H1 (cell line): ENCODE results near the gene GRID1. TPM values are rescaled to one million over a fixed set of nuclear protein-coding genes. Genes with fewer than 3 reads are reported as not detected.

ENCODE experiments used
- CTCF ChIA-PET: fragments of 300-600 bp; sonication (Branson Sonifier 250); formaldehyde crosslinking; loops from one replicate; lab custom pipeline; 2021; ENCODE audit not compliant: partially characterized antibody; lab: Charles Lee
- POLR2A ChIA-PET: fragments of 300-600 bp; sonication (Branson Sonifier 250); formaldehyde crosslinking; loops from one replicate; lab custom pipeline; 2021; ENCODE audit warnings: inconsistent platforms; ENCODE audit not compliant: partially characterized antibody; lab: Charles Lee
- DNase-seq, 2 experiments: peaks; one replicate each; pipeline versions ENCODE4 v3.0.0 to v3.0.0-alpha.2; 2010 to 2022; ENCODE audit warnings: low spot score in 2 of 2, low read depth in 1 of 2, mixed read lengths in 1 of 2
- FAIRE-seq: peaks from 2 replicates; lab custom pipeline; 2011; peaks lifted over from hg19 to GRCh38; lab: Jason Lieb, UNC
- H2AFZ ChIP-seq: 2 replicates; pipeline ENCODE4 v1.8.1; 2012; ENCODE audit warnings: low read length, inconsistent platforms
- H2AK5ac ChIP-seq: 2 replicates; pipeline ENCODE4 v1.6.1; 2013; ENCODE audit warnings: low read depth, low read length
- H2BK120ac ChIP-seq: replicated peaks from 2 replicates; pipeline ENCODE3; 2013; ENCODE audit warnings: low read depth, low read length, inconsistent platforms
- H2BK12ac ChIP-seq: 2 replicates; pipeline ENCODE4 v1.6.1; 2013; ENCODE audit warnings: low read depth, low read length
- H2BK15ac ChIP-seq: 2 replicates; pipeline ENCODE4 v1.6.1; 2013; ENCODE audit warnings: low read length
- H2BK20ac ChIP-seq: 2 replicates; pipeline ENCODE4 v1.6.1; 2013; ENCODE audit warnings: low read length
- H2BK5ac ChIP-seq: 2 replicates; pipeline ENCODE4 v1.6.1; 2013; ENCODE audit warnings: low read depth, low read length
- H3K14ac ChIP-seq: 2 replicates; pipeline ENCODE4 v1.6.1; 2013; ENCODE audit warnings: inconsistent platforms; ENCODE audit not compliant: insufficient read length
- H3K18ac ChIP-seq: 2 replicates; pipeline ENCODE4 v1.6.1; 2013; ENCODE audit warnings: low read length; ENCODE audit errors: extremely low read depth
- H3K23ac ChIP-seq: 2 replicates; pipeline ENCODE4 v1.6.1; 2013; ENCODE audit warnings: inconsistent platforms; ENCODE audit not compliant: insufficient read length
- H3K23me2 ChIP-seq: 2 replicates; pipeline ENCODE4 v1.6.1; 2013; ENCODE audit warnings: low read depth, low read length
- H3K27ac ChIP-seq: 2 replicates; pipeline ENCODE4 v1.6.1; 2011; ENCODE audit warnings: low read depth, low read length, inconsistent platforms
- H3K27me3 ChIP-seq, 4 experiments: replicated peaks in 1 of 4; 1 replicate in 1 of 4; 2 replicates in 3 of 4; pipeline versions ENCODE4 v1.6.1 to v1.8.1; 2011 to 2013; ENCODE audit warnings: low read length in 3 of 4, mild to moderate bottlenecking in 3 of 4, inconsistent platforms in 2 of 4, mixed read lengths in 2 of 4, moderate library complexity in 1 of 4; ENCODE audit not compliant: control insufficient read depth in 3 of 4, insufficient read depth in 3 of 4; ENCODE audit errors: extremely low read depth in 1 of 4
- H3K36me3 ChIP-seq, 4 experiments: 2 replicates each; pipeline versions ENCODE4 v1.6.1 to v1.8.1; 2011 to 2013; ENCODE audit warnings: mild to moderate bottlenecking in 4 of 4, low read length in 3 of 4, moderate library complexity in 2 of 4, control low read depth in 1 of 4, inconsistent platforms in 1 of 4; ENCODE audit not compliant: insufficient read depth in 4 of 4, control insufficient read depth in 2 of 4
- H3K4ac ChIP-seq: replicated peaks from 2 replicates; pipeline ENCODE3; 2013; ENCODE audit warnings: low read length, low read depth, mixed read lengths, inconsistent platforms; ENCODE audit not compliant: insufficient read length
- H3K4me1 ChIP-seq, 4 experiments: replicated peaks in 1 of 4; 1 replicate in 1 of 4; 2 replicates in 3 of 4; pipeline versions ENCODE4 v1.6.1 to v1.8.1; 2011 to 2013; ENCODE audit warnings: low read length in 3 of 4, inconsistent platforms in 2 of 4, mixed read lengths in 1 of 4; ENCODE audit not compliant: insufficient read depth in 4 of 4, control insufficient read depth in 3 of 4
- H3K4me2 ChIP-seq, 2 experiments: 2 replicates each; pipeline versions ENCODE4 v1.6.1 to v1.8.1; 2011 to 2013; ENCODE audit warnings: low read depth in 2 of 2, low read length in 2 of 2, control low read depth in 1 of 2, inconsistent platforms in 1 of 2, mild to moderate bottlenecking in 1 of 2; ENCODE audit not compliant: insufficient read depth in 1 of 2
- H3K4me3 ChIP-seq, 4 experiments: fragments of 200-600, 300-600 bp in 1 of 4; sonication (generic), shearing (Covaris generic), sonication (Bioruptor Twin) in 1 of 4; 2 replicates each; pipeline versions ENCODE4 v1.5.1 to v1.8.1; 2011 to 2016; ENCODE audit warnings: low read length in 4 of 4, low read depth in 3 of 4, control low read depth in 2 of 4, inconsistent platforms in 2 of 4, mild to moderate bottlenecking in 2 of 4, mixed read lengths in 1 of 4, moderate library complexity in 1 of 4; ENCODE audit not compliant: insufficient read depth in 2 of 4; ENCODE audit errors: extremely low read depth in 1 of 4
- H3K56ac ChIP-seq: replicated peaks from 2 replicates; pipeline ENCODE3; 2013; ENCODE audit warnings: low read depth, mild to moderate bottlenecking, mixed read lengths, low read length, inconsistent platforms; ENCODE audit not compliant: insufficient read length
- H3K79me1 ChIP-seq: 2 replicates; pipeline ENCODE4 v1.6.1; 2013; ENCODE audit warnings: low read depth, low read length, control low read depth
- H3K79me2 ChIP-seq, 2 experiments: 2 replicates each; pipeline versions ENCODE4 v1.6.1 to v1.8.1; 2012 to 2013; ENCODE audit warnings: low read length in 2 of 2, mild to moderate bottlenecking in 2 of 2, inconsistent platforms in 1 of 2; ENCODE audit not compliant: insufficient read depth in 2 of 2, control insufficient read depth in 1 of 2
- H3K9ac ChIP-seq, 4 experiments: replicated peaks in 1 of 4; 1 replicate in 1 of 4; 2 replicates in 3 of 4; pipeline versions ENCODE4 v1.6.1 to v1.8.1; 2011 to 2013; ENCODE audit warnings: low read depth in 3 of 4, low read length in 3 of 4, control low read depth in 2 of 4, mild to moderate bottlenecking in 2 of 4, moderate library complexity in 2 of 4, inconsistent platforms in 1 of 4; ENCODE audit errors: extremely low read depth in 1 of 4
- H3K9me3 ChIP-seq, 2 experiments: 2 replicates each; pipeline versions ENCODE4 v1.6.1 to v1.8.1; 2012 to 2013; ENCODE audit warnings: mild to moderate bottlenecking in 2 of 2, moderate library complexity in 2 of 2, control low read depth in 1 of 2, inconsistent platforms in 1 of 2, low read depth in 1 of 2, low read length in 1 of 2, mixed read lengths in 1 of 2; ENCODE audit not compliant: insufficient read depth in 2 of 2
- H4K20me1 ChIP-seq, 2 experiments: replicated peaks in 1 of 2; 2 replicates each; pipeline versions ENCODE3 to v1.8.1; 2011 to 2013; ENCODE audit warnings: inconsistent platforms in 2 of 2, low read length in 2 of 2, mild to moderate bottlenecking in 1 of 2; ENCODE audit not compliant: insufficient read depth in 2 of 2, control insufficient read depth in 1 of 2
- H4K5ac ChIP-seq: 2 replicates; pipeline ENCODE4 v1.6.1; 2013; ENCODE audit warnings: low read length, low read depth, mixed read lengths, inconsistent platforms; ENCODE audit not compliant: insufficient read length
- H4K8ac ChIP-seq: 2 replicates; pipeline ENCODE4 v1.8.0; 2013; ENCODE audit warnings: mild to moderate bottlenecking, moderate library complexity, low read length, inconsistent platforms; ENCODE audit not compliant: insufficient read depth; ENCODE audit errors: extremely low read depth
- H4K91ac ChIP-seq: replicated peaks from 2 replicates; pipeline ENCODE3; 2013; ENCODE audit warnings: low read length, mixed read lengths, inconsistent platforms; ENCODE audit not compliant: insufficient read length
- ATF3 ChIP-seq: IDR thresholded peaks from 2 replicates; pipeline ENCODE4 v1.6.1; 2011; ENCODE audit warnings: low read depth, mild to moderate bottlenecking, low read length; ENCODE audit not compliant: insufficient read depth
- CBX5 ChIP-seq: fragments of 300-800, 300-1000 bp; sonication (generic); IDR thresholded peaks from 2 replicates; pipeline ENCODE4 v1.7.1; 2016; ENCODE audit warnings: antibody characterized with exemption, low read length, low read depth
- E2F6 ChIP-seq: IDR thresholded peaks from 2 replicates; pipeline ENCODE4 v1.6.1; 2012; ENCODE audit warnings: inconsistent platforms
- GABPA ChIP-seq: IDR thresholded peaks from 2 replicates; pipeline ENCODE4 v1.6.1; 2011; ENCODE audit warnings: mild to moderate bottlenecking, low read length, moderate library complexity, borderline replicate concordance; ENCODE audit not compliant: insufficient read depth
- MAFK ChIP-seq: IDR thresholded peaks from 2 replicates; pipeline ENCODE4 v1.6.1; 2012; ENCODE audit warnings: low read depth, mild to moderate bottlenecking, improper control_type of control experiment, low read length
- NRF1 ChIP-seq: IDR thresholded peaks from 2 replicates; pipeline ENCODE4 v1.6.1; 2011; ENCODE audit warnings: mild to moderate bottlenecking, low read depth, low read length, improper control_type of control experiment
- POLR2A ChIP-seq, 2 experiments: IDR thresholded peaks; 1 replicate in 1 of 2; 2 replicates in 1 of 2; pipeline ENCODE4 v1.6.1; 2011; ENCODE audit warnings: low read depth in 2 of 2, low read length in 2 of 2, mild to moderate bottlenecking in 2 of 2; ENCODE audit errors: control extremely low read depth in 1 of 2
- RNF2 ChIP-seq: fragments of 200-900, 300-1000 bp; sonication (generic); IDR thresholded peaks from 2 replicates; pipeline ENCODE4 v1.7.1; 2016; ENCODE audit warnings: borderline replicate concordance, low read depth, mild to moderate bottlenecking, antibody characterized with exemption, low read length; ENCODE audit not compliant: poor library complexity, severe bottlenecking; ENCODE audit errors: missing control alignments
- SP2 ChIP-seq: IDR thresholded peaks from 2 replicates; pipeline ENCODE4 v1.6.1; 2012; ENCODE audit warnings: mild to moderate bottlenecking, low read length, inconsistent platforms
- USF2 ChIP-seq: IDR thresholded peaks from 2 replicates; pipeline ENCODE4 v1.6.1; 2011; ENCODE audit warnings: low read length, improper control_type of control experiment
- WGBS, 2 experiments: shearing (Covaris generic) in 1 of 2; methylation state at CpG; one replicate each; pipeline versions ENCODE4 v1.1.6 to v1.1.7; 2013 to 2015; ENCODE audit warnings: low lambda C conversion rate in 2 of 2, mixed read lengths in 2 of 2, inconsistent platforms in 1 of 2, low coverage in 1 of 2, missing lambda C conversion rate in 1 of 2; ENCODE audit not compliant: insufficient replicate concordance in 2 of 2, insufficient coverage in 1 of 2, insufficient read length in 1 of 2; ENCODE audit errors: extremely low coverage in 1 of 2, missing lambda C conversion rate in 1 of 2; 5-methylcytosine and 5-hydroxymethylcytosine counted together
- polyA plus RNA-seq, 7 experiments: library from polyadenylated mRNA; depleted of rRNA in 3 of 7; stranded (reverse) in 5 of 7; unstranded in 2 of 7; fragments of >200 nt in 5 of 7; fragments of 200-250 nt in 2 of 7; gene quantifications; 1 replicate in 5 of 7; 2 replicates in 1 of 7; 4 replicates in 1 of 7; pipeline versions ENCODE4 v1.2.1 to v1.2.3, GENCODE V29; 2011 to 2013; ENCODE audit warnings: missing spikeins in 2 of 7, mixed read lengths in 2 of 7
- total RNA-seq: library from RNA; stranded (reverse); fragmentation: NEBNext Ultra II Directional; extraction: Animal tissue kit (Norgen Biotek cat#: 25700); gene quantifications from 2 replicates; pipeline ENCODE4 v1.2.1, GENCODE V29; 2021

Gene GRID1
- total and polyA plus RNA-seq, 2 of the 8 experiments (the other 6 are each of a cell fraction or from before 2014, with no cell fraction given): 0.22 to 0.30 TPM

GRCh38 chr10:86068231-86069054, 298.2 kb downstream of the GRID1 start:
- no peaks in the 10 kb centered on the region for H3K27me3 ChIP-seq
- no peak overlapping the region for H3K14ac ChIP-seq
- no peak overlapping the region for H2BK120ac ChIP-seq
- H3K18ac ChIP-seq: no peak overlapping the region
- H3K36me3 ChIP-seq: no peaks in the 10 kb centered on the region
- H3K9ac ChIP-seq: no peak overlapping the region
- H3K4me2 ChIP-seq: no peak overlapping the region
- ChIA-PET POLR2A (no interaction called here), CTCF (interaction anchor here (0.7 to 2.3 kb wide), 7 partner anchors 11 to 280 kb away, joined by 3 to 6 read pairs (median 5); no protein-coding TSS in a partner anchor)
- H3K79me1 ChIP-seq: no peaks in the 10 kb centered on the region
- 94% methylated on average over 10 of the region's 10 CpGs; no CpG with 5 or more reads in 1 of the 2 experiments for WGBS, 2 experiments
- no peak overlapping the region for H3K56ac ChIP-seq
- H2BK5ac ChIP-seq: no peak overlapping the region
- no peaks in the 10 kb centered on the region for H3K4me1 ChIP-seq
- no peak overlapping the region for H2BK15ac ChIP-seq
- H3K4ac ChIP-seq: no peak overlapping the region
- H3K4me3 ChIP-seq: no peak overlapping the region
- H2BK12ac ChIP-seq: no peak overlapping the region
- no peak overlapping the region for H4K91ac ChIP-seq
- no peak overlapping the region for H4K8ac ChIP-seq
- no peak overlapping the region for H3K23ac ChIP-seq
- H4K5ac ChIP-seq: no peak overlapping the region
- no peak overlapping the region for H2AK5ac ChIP-seq
- no peak for FAIRE-seq
- no peak overlapping the region for H3K27ac ChIP-seq
- H3K9me3 ChIP-seq: no peaks in the 10 kb centered on the region
- no peaks in the 10 kb centered on the region for H3K79me2 ChIP-seq
- no peak overlapping the region for H2AFZ ChIP-seq
- H2BK20ac ChIP-seq: no peak overlapping the region
- no peaks in the 10 kb centered on the region for H4K20me1 ChIP-seq
- no peaks in the 10 kb centered on the region for H3K23me2 ChIP-seq
- no peak for DNase-seq
- no peak for TF ChIP-seq POLR2A (IDR thresholded peaks at IDR 0.05; ENCODE audit: control extremely low read depth in 1 of 2, low read depth in 2 of 2, low read length in 2 of 2)
- TF ChIP-seq CBX5: no peak
- no peak for TF ChIP-seq NRF1
- no peak for TF ChIP-seq SP2
- no peak for TF ChIP-seq USF2
- TF ChIP-seq GABPA: no peak
- TF ChIP-seq RNF2: no peak
- no peak for TF ChIP-seq ATF3
- no peak for TF ChIP-seq MAFK
- no peak for TF ChIP-seq E2F6
